HAP-1 (cell line): Measurements from ENCODE around the gene CCDC12.

Source experiments
- DNase-seq, 2 experiments: peaks; one replicate each; pipeline ENCODE4 v3.0.0-alpha.2; 2016 to 2020; ENCODE audit warnings: low spot score in 2 of 2
- H3K27me3 ChIP-seq: fragments of 250-450 bp; sonication (Bioruptor Pico); 2 replicates; pipeline ENCODE4 v1.5.1; 2020; ENCODE audit warnings: low read depth, mild to moderate bottlenecking, moderate library complexity
- H3K36me3 ChIP-seq: fragments of 250-450 bp; sonication (Bioruptor Pico); replicated peaks from 2 replicates; pipeline ENCODE4 v1.5.1; 2020; ENCODE audit warnings: mild to moderate bottlenecking
- H3K4me1 ChIP-seq: fragments of 250-450 bp; sonication (Bioruptor Pico); 2 replicates; pipeline ENCODE4 v1.5.1; 2020; ENCODE audit warnings: mild to moderate bottlenecking
- H3K4me3 ChIP-seq: fragments of 250-450 bp; sonication (Bioruptor Pico); 2 replicates; pipeline ENCODE4 v1.5.1; 2020; ENCODE audit warnings: mild to moderate bottlenecking, moderate library complexity
- H3K9me3 ChIP-seq: fragments of 250-450 bp; sonication (Bioruptor Pico); 2 replicates; pipeline ENCODE4 v1.5.1; 2020; ENCODE audit warnings: mild to moderate bottlenecking, moderate library complexity
- in situ Hi-C: fragments of 300-500 bp; cut with MboI; formaldehyde crosslinking; loops from 3 replicates; pipeline ENCODE4 v1.14.3; 2020; ENCODE audit warnings: low sequenced_read_pairs, inconsistent platforms, mixed read lengths

CCDC12 gene

GRCh38 chr3:46946416-46946815, 30.1 kb downstream of the CCDC12 start:
- Histone ChIP-seq H3K36me3 (peaks cover 23% of the 10 kb centered on the region), H3K9me3 (no peaks in the 10 kb centered on the region), H3K4me1 (no peaks in the 10 kb centered on the region; the same call in 1 of the 2 replicates), H3K27me3 (no peaks in the 10 kb centered on the region), H3K4me3 (no peak overlapping the region)
- DNase-seq: no peak
- in situ Hi-C loops: no loop called here

GRCh38 chr3:46944191-46944590, 32.4 kb downstream of the CCDC12 start:
- H3K4me3 ChIP-seq: no peak overlapping the region

GRCh38 chr3:46943237-46944187, 33.0 kb downstream of the CCDC12 start:
- no peaks in the 10 kb centered on the region for H3K9me3 ChIP-seq
- H3K4me1 ChIP-seq: no peaks in the 10 kb centered on the region
- H3K4me3 ChIP-seq: no peak overlapping the region
- in situ Hi-C loops: no loop called here
- peaks cover 49% of the 10 kb centered on the region for H3K36me3 ChIP-seq
- DNase-seq: no peak
- H3K27me3 ChIP-seq: no peaks in the 10 kb centered on the region

More at GRCh38 chr3:46944191-46944590, 32.4 kb downstream of the CCDC12 start:
- DNase-seq: no peak
- in situ Hi-C loops: no loop called here
- no peaks in the 10 kb centered on the region for H3K27me3 ChIP-seq
- no peaks in the 10 kb centered on the region; the same call in 1 of the 2 replicates for H3K4me1 ChIP-seq
- no peaks in the 10 kb centered on the region for H3K9me3 ChIP-seq
- peaks cover 42% of the 10 kb centered on the region for H3K36me3 ChIP-seq

DNA sequence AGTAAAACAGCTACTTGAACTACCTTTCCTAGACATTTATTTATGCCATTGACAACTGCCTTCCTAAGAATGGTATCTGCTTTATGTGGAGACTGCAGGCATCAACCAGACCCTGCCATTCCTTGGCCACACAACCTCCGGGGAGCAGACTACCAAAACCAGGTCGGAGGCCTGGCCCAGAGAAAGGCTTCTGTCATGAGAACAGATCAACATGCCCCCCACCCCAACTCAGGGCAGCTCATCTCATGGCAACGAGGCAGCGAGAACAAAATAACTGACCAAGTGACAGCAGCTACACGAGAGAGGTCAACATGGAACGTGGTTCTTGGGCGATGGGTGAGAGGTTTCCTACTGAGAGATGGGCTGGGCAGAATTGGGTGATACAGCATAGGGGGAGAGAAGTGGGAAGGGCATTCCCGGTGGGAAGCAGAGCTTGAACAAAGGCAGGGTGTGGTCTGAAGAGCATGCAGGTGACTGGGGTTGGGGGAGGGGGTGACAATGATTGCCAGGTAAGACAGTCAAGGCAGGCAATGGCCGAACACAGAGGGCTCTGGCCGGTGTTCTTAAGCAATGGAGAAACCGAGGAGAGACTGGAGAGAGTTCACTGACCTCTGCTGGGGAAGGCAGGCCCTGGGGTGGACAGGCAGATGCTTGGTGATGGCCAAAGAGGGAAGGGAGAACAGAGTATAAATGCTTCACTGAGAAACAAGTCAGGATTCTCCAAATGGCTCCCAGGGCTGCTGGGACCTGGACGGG, 33.9 kb downstream of the CCDC12 start:
- Histone ChIP-seq H3K36me3 (peaks cover 48% of the 10 kb centered on the region), H3K4me3 (no peak overlapping the region), H3K27me3 (no peaks in the 10 kb centered on the region), H3K4me1 (no peaks in the 10 kb centered on the region), H3K9me3 (no peaks in the 10 kb centered on the region)
- in situ Hi-C loops: no loop called here
- DNase-seq: no peak

GRCh38 chr3:46942076-46942475, 34.5 kb downstream of the CCDC12 start:
- in situ Hi-C loops: no loop called here
- peaks cover 49% of the 10 kb centered on the region for H3K36me3 ChIP-seq
- no peaks in the 10 kb centered on the region for H3K27me3 ChIP-seq
- no peaks in the 10 kb centered on the region for H3K4me1 ChIP-seq
- H3K4me3 ChIP-seq: no peak overlapping the region
- no peaks in the 10 kb centered on the region for H3K9me3 ChIP-seq
- DNase-seq: no peak

DNA sequence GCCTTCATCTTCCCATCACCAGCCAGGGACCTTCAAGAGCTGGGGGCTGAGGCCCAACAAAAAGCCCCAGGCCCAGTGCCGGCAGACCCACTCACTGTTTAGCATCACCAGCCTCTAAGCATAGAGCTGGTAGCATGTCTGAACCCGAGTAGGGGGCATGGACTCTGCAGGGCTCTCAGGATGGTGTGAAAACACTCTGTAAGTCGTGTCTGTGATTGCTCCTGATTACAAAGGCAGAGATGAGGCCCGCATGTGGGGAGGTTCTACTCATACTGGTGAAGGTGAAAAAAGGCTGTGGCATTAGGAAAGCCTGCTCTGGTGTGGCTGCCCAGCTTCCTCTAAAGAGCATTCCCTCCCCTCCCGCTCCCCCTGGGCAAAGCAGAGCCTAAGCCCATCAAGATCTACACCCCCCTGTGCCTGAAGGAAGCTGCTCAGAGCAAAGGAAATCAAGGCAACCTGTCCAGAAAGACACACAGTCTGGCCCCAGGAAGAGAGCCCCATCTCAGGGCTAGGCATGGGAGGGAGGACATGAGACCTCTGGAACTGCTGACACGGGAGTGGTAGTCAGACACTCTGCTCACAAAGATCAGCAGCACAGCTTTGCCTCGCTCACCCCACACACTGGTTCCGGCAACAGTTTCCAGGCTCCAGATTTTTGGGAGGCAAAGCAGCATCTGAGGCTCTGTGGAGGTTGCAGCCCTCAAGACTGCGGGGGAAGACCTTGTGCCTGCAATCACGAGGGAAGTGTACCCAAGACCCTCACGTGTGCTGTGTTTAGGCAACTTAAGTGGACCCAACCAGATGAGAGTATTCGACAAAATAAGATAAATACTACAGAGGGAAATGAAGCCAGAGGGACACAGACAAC, 36.7 kb downstream of the CCDC12 start:
- Histone ChIP-seq H3K36me3 (peaks cover 49% of the 10 kb centered on the region), H3K4me1 (no peaks in the 10 kb centered on the region), H3K9me3 (no peaks in the 10 kb centered on the region), H3K27me3 (no peaks in the 10 kb centered on the region), H3K4me3 (no peak overlapping the region)
- DNase-seq: no peak
- in situ Hi-C loops: no loop called here

DNA sequence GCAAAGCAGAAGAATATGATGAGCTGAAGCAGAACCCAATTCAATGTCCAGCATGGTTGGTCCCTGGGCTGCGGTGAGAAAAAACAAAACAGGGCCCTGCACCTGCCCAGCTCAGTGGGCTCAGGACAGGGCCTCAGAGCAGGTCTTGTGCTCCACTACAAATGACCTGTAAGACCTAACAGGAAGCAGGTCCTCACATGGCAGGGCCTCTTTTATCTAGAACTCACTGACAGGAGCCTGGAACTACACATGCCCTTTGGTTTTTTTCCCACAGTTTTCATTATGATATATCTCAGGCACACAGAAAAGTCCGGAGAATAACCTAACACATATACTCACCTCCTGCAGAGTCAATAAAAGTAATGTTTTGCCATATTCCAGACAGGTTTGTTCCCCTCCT, 38.4 kb downstream of the CCDC12 start:
- in situ Hi-C loops: no loop called here
- DNase-seq: no peak
- Histone ChIP-seq H3K4me1 (no peaks in the 10 kb centered on the region), H3K27me3 (no peaks in the 10 kb centered on the region), H3K36me3 (peaks cover 55% of the 10 kb centered on the region), H3K9me3 (no peaks in the 10 kb centered on the region), H3K4me3 (no peak overlapping the region)

DNA sequence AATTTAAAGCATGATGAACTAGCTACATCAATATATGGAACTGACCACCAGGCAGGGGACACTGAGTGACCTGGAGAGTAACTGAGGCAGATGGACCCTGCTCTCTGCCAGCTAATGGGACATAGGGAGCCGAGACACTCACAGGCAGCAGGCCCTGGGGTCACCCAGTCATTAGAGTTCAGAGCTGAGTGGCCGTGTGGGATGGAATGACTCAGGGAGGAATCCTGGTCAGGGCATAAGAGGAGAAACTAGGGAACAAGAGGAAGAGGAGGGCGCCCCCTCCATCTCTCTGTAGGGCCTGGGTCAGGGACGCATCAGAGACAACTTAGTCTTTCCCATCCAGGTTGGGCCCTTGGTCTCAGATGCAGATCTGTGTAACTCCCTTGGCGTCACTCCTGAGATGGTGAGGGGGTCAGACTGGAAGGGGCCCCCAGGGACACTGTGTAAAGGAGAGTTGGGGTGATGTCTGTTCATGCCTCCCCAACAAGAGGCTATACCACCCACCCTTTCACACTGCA, 39.8 kb downstream of the CCDC12 start:
- no peaks in the 10 kb centered on the region; the same call in 1 of the 2 replicates for H3K4me1 ChIP-seq

DNA sequence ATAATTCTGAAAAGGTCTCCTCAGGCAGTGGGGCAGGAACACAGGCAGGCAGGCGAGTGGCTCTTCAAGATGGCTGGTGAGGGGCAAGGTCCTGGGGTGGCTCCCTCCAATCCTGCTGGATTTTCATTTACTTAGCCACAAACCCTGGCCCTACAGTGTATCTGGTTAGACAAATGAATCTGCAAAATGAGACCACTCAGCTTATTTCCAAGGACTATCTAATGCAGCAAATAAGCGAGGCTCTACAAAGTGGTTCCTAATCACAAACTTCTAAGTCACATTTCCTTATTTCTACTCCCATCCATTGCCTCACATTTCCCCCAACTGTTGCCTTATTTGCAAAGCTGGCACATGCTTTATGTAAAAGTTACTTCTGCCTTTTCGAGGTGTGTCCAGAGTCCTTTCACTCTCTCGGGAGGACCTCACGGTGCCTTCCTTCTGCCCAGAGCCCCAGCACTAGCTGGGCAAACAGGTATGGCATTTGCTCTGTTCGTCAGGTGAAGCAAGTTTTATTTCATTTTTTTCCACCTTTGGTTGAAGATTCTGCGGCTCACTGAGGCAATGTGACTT, 40.5 kb downstream of the CCDC12 start:
- DNase-seq: no peak
- Histone ChIP-seq H3K9me3 (no peaks in the 10 kb centered on the region), H3K27me3 (no peaks in the 10 kb centered on the region), H3K4me1 (no peaks in the 10 kb centered on the region; the same call in 1 of the 2 replicates), H3K4me3 (no peak overlapping the region), H3K36me3 (peaks cover 48% of the 10 kb centered on the region)
- in situ Hi-C loops: no loop called here

More for the DNA sequence above, 39.8 kb downstream of the CCDC12 start:
- Histone ChIP-seq H3K4me3 (no peak overlapping the region), H3K36me3 (peaks cover 51% of the 10 kb centered on the region), H3K27me3 (no peaks in the 10 kb centered on the region), H3K9me3 (no peaks in the 10 kb centered on the region)
- no peak for DNase-seq
- in situ Hi-C loops: no loop called here

DNA sequence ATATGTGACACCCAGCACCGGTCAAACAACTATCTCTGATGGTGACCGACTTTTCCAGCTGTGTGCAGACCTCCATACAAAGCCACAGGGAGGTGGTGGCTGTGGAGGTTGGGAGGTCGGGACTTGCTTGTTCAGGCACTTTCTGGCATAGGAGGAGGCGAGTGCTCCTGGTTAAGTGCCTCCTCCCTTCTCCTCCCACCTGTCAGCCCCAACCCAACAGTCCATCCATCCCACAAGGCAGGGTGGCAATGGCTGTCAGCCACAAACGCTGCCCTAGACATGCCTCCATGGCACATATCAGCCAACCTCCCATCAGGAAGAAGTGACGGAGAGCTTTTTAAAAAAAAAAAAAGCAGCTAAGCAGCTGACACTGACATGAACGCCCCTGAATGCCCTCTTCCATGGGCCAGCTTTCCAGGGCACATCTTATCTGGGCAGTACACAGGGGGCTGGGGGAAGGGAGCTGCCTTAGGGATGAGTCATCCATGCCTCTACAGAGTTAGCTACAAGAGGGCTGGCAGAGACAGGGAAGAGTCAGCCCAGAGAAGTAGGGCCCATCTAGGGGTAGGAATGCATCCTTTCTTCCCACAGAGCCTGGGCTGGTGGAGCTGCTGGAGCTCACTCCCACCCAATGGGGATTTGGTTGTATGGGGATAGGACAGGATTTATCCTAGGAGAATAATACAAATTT, 41.2 kb downstream of the CCDC12 start:
- Histone ChIP-seq H3K36me3 (peaks cover 40% of the 10 kb centered on the region), H3K4me3 (no peak overlapping the region), H3K4me1 (no peaks in the 10 kb centered on the region; the same call in 1 of the 2 replicates), H3K27me3 (no peaks in the 10 kb centered on the region), H3K9me3 (no peaks in the 10 kb centered on the region)
- DNase-seq: no peak
- in situ Hi-C loops: no loop called here

GRCh38 chr3:46934498-46935167, 41.9 kb downstream of the CCDC12 start:
- H3K4me3 ChIP-seq: no peak overlapping the region
- in situ Hi-C loops: no loop called here
- no peaks in the 10 kb centered on the region for H3K27me3 ChIP-seq
- peaks cover 33% of the 10 kb centered on the region for H3K36me3 ChIP-seq
- H3K4me1 ChIP-seq: no peaks in the 10 kb centered on the region; the same call in 1 of the 2 replicates
- H3K9me3 ChIP-seq: no peaks in the 10 kb centered on the region
- no peak for DNase-seq

DNA sequence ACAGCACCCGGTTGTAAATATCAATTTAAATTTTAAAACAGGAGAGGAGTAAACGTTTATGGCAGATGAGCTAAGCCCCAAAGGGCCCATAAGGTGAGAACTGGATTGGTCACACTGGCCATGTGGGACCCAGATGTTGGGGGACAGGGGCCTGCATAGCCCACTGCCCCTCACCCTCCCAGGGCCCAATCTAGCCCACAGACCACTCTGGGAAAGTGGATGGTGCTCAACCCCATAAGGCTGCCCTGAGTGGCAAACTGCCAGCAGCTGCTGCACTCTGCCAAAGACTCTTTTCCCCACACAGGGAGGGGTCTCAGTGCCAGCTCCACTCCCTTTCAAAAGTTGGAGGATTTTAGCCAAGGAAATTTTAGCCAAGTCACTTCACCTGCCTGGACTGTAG, 42.5 kb downstream of the CCDC12 start:
- in situ Hi-C loops: no loop called here
- H3K4me3 ChIP-seq: no peak overlapping the region
- no peaks in the 10 kb centered on the region for H3K9me3 ChIP-seq
- peaks cover 28% of the 10 kb centered on the region for H3K36me3 ChIP-seq
- H3K4me1 ChIP-seq: no peaks in the 10 kb centered on the region; the same call in 1 of the 2 replicates
- no peak for DNase-seq
- no peaks in the 10 kb centered on the region for H3K27me3 ChIP-seq
